Natural killer cell treated with Interleukin-12 subunit alpha and Interleukin-12 subunit beta and Interleukin-15 and Interleukin-18, amount 100 ng/mL, for 72 hours (primary cell): ENCODE results near the gene MAMLD1. TPM values are rescaled to one million over a fixed set of nuclear protein-coding genes. Genes with fewer than 3 reads are reported as not detected.

Experiments
- ATAC-seq, 2 donors: fragments of 150-1000 bp; cut with Tn5 transposase in 1 of 2; sonication (Bioruptor Pico), chemical (Tn5 transposase) in 1 of 2; 2 replicates each; pipeline ENCODE4 v1.10.0; 2021
- DNase-seq: peaks from one replicate; pipeline ENCODE4 v3.0.0; 2022; ENCODE audit warnings: low spot score
- H3K27ac Mint-ChIP-seq, 2 donors: 1 replicate in 1 of 2; 2 replicates in 1 of 2; pipeline ENCODE4 v1.8.0; 2022; ENCODE audit warnings: mixed read lengths in 2 of 2, mild to moderate bottlenecking in 1 of 2, moderate library complexity in 1 of 2
- H3K27me3 Mint-ChIP-seq, 2 donors: 1 replicate in 1 of 2; 2 replicates in 1 of 2; pipeline ENCODE4 v1.8.0; 2022; ENCODE audit warnings: mixed read lengths in 2 of 2
- H3K36me3 Mint-ChIP-seq: one replicate; pipeline ENCODE4 v1.8.0; 2022; ENCODE audit warnings: mixed read lengths
- H3K4me1 Mint-ChIP-seq, 2 donors: 1 replicate in 1 of 2; 2 replicates in 1 of 2; pipeline ENCODE4 v1.8.0; 2022; ENCODE audit warnings: low read depth in 2 of 2, mixed read lengths in 2 of 2, mild to moderate bottlenecking in 1 of 2
- H3K4me3 Mint-ChIP-seq: one replicate; pipeline ENCODE4 v1.8.0; 2022; ENCODE audit warnings: mixed read lengths
- H3K9me3 Mint-ChIP-seq: 2 replicates; pipeline ENCODE4 v1.8.0; 2022; ENCODE audit warnings: mixed read lengths
- total RNA-seq, 2 donors: library from RNA; stranded (reverse); gene quantifications; one replicate each; pipeline ENCODE4 v1.2.3, GENCODE V29; 2022

The MAMLD1 gene
- total RNA-seq, 2 donors from 2014 or later: 2.0 to 3.5 TPM

- ATAC-seq (no peak), DNase-seq (no peak)
- Mint-ChIP-seq H3K27ac (no peak overlapping the region), H3K4me3 (no peak overlapping the region), H3K9me3 (no peaks in the 10 kb centered on the region), H3K36me3 (no peaks in the 10 kb centered on the region), H3K4me1 (peaks cover 0 to 4% of the 10 kb centered on the region in 2 donors), H3K27me3 (peaks cover 10 to 22% of the 10 kb centered on the region in 2 donors)
Observed at GRCh38 chrX:150438165-150438564, 75.0 kb downstream of the MAMLD1 start.

GRCh38 chrX:150446151-150446550, 83.0 kb downstream of the MAMLD1 start:
- no peaks in the 10 kb centered on the region for H3K36me3 Mint-ChIP-seq
- H3K27me3 Mint-ChIP-seq: peaks cover 0 to 12% of the 10 kb centered on the region in 2 donors
- H3K4me3 Mint-ChIP-seq: no peak overlapping the region
- no peaks in the 10 kb centered on the region for H3K4me1 Mint-ChIP-seq
- H3K9me3 Mint-ChIP-seq: no peaks in the 10 kb centered on the region
- ATAC-seq (no peak), DNase-seq (no peak)
- H3K27ac Mint-ChIP-seq: no peak overlapping the region

DNA sequence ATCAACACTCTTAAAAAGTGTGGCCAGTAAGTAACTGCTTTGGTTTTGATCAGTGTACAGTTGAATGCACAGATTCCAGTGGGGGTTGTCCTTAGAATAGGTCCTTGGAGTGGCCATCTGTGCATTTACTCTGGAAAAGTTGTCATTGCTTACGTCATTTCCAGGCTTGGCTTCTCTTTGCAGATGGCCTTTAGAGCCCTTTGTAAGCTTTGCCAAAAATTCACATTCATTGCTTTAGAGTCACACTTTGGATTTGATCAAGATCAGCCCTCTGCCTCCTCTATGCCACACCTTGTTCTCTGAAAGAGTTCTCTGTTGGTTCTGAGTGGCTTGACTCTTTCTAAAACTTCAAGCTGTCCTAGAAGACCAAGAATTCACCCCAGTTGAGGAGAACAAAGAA, 83.9 kb downstream of the MAMLD1 start:
- no peak for DNase-seq
- Mint-ChIP-seq H3K27me3 (peaks cover 0 to 12% of the 10 kb centered on the region in 2 donors), H3K9me3 (no peaks in the 10 kb centered on the region), H3K36me3 (no peaks in the 10 kb centered on the region), H3K4me3 (no peak overlapping the region), H3K27ac (no peak overlapping the region), H3K4me1 (no peaks in the 10 kb centered on the region)
- ATAC-seq: no peak

DNA sequence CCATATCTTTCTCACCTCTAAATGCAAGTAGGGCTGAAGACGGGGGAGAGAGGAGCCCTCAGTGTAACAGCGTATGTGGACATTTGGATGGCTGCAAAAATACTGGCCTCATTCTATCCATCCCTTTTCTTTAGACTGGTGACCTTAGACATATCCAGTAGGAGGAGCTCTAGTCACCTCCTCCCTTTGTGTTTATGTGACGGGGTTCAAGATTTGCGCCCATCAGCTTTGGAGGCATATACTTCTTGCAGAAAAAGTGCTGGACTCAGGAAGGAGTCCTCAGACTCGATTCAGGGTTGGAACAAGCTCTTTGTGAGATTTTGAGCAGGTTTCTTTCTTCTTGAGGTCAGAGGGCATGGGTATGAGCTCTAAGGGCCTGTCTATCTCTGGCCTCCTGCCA, 86.2 kb downstream of the MAMLD1 start:
- peaks cover 0 to 5% of the 10 kb centered on the region in 2 donors for H3K27me3 Mint-ChIP-seq
- DNase-seq (no peak), ATAC-seq (no peak)
- H3K36me3 Mint-ChIP-seq: no peaks in the 10 kb centered on the region
- no peak overlapping the region for H3K27ac Mint-ChIP-seq
- H3K4me3 Mint-ChIP-seq: no peak overlapping the region
- peaks cover 6 to 9% of the 10 kb centered on the region in 2 donors for H3K4me1 Mint-ChIP-seq
- no peaks in the 10 kb centered on the region for H3K9me3 Mint-ChIP-seq

DNA sequence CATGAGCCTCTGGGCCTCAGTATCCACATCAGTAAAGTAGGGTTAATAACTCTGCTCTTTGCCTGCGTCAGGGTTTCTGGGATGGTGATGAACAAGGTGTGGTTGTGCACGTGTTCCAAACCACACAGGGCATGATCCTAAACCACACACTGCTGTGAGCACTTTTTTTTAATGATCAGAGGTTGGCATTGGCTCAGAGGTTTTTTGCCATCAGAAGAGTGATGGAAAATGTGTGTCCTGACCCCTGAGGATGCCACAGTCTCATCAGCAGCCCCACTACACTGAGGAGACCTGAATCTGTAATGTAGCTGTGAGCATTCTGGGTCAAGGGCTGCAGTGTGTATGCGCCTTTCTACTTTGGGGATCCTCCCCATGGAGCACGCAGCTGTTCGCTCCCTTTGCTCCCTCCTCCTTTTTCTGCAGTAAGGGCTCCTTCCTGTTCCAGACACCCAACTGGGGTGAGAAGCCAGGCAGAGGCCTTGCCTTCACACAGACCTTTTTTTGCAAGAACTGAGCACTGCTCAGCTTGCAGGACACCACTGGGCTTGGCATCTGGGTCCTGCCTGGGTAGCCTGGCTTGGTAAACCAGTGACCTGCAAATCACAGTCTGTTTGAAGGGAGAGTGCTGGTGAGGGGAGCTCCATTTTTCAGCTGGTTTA, 87.5 kb downstream of the MAMLD1 start:
- H3K36me3 Mint-ChIP-seq: no peaks in the 10 kb centered on the region
- ATAC-seq (no peak), DNase-seq (no peak)
- no peak overlapping the region for H3K27ac Mint-ChIP-seq
- H3K4me1 Mint-ChIP-seq: peaks cover 12 to 17% of the 10 kb centered on the region in 2 donors
- H3K9me3 Mint-ChIP-seq: no peaks in the 10 kb centered on the region
- H3K27me3 Mint-ChIP-seq: peaks cover 0 to 3% of the 10 kb centered on the region in 2 donors
- H3K4me3 Mint-ChIP-seq: no peak overlapping the region

GRCh38 chrX:150451953-150452352, 88.8 kb downstream of the MAMLD1 start:
- Mint-ChIP-seq H3K4me1 (peaks cover 12 to 17% of the 10 kb centered on the region in 2 donors), H3K9me3 (no peaks in the 10 kb centered on the region), H3K36me3 (no peaks in the 10 kb centered on the region), H3K27me3 (peaks cover 0 to 3% of the 10 kb centered on the region in 2 donors), H3K27ac (no peak overlapping the region), H3K4me3 (no peak overlapping the region)
- DNase-seq (no peak), ATAC-seq (no peak)

DNA sequence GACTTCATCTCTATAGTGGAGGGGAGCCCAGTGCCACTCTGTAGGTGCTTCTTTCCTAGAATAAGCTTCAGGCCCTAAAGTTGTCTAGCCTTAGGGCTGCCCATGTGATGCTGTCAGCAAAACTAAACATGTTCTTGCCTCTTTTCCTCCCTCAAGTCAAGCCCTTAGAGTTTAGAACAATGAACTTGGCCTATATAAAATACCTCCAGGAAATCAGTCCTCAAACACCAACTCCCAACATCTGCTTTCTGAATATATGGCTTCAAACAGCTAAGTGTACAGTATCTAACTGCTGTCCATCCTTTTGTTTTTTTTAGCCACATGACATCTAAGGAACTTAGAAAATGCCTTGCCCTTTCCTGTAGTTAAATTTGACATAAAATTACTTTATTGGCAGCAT, 91.0 kb downstream of the MAMLD1 start:
- Mint-ChIP-seq H3K36me3 (no peaks in the 10 kb centered on the region), H3K4me3 (no peak overlapping the region), H3K27ac (no peak overlapping the region), H3K4me1 (peaks cover 12 to 17% of the 10 kb centered on the region in 2 donors), H3K27me3 (peaks cover 0 to 3% of the 10 kb centered on the region in 2 donors), H3K9me3 (no peaks in the 10 kb centered on the region)
- no peak for DNase-seq
- no peak for ATAC-seq

GRCh38 chrX:150454508-150455214, 91.5 kb downstream of the MAMLD1 start:
- peak; percentile 51 to 62 for ATAC-seq
- H3K9me3 Mint-ChIP-seq: no peaks in the 10 kb centered on the region

DNA sequence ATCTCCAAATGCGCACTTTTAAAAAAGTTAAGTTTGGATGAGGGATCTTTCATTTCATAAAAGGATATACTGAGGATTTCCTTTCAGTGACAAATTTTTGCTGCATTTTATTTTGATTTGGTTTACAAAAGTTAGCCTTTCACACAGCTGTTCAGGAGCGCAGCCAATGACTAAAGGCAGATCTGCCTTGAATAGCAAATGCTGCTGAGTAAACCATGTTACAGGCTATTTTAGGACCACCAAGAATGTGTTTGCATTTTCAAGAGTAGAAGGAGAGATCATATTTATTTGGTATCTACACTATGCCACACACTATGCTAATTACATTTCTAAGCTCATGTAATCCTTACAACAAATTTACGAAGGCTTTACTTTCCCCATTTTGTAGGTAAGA, 92.1 kb downstream of the MAMLD1 start:
- ATAC-seq: no peak
- H3K36me3 Mint-ChIP-seq: no peaks in the 10 kb centered on the region
- no peaks in the 10 kb centered on the region for H3K9me3 Mint-ChIP-seq
- peak overlapping the region in 1 of 2 donors; percentile 6 for H3K27ac Mint-ChIP-seq
- peaks cover 16 to 21% of the 10 kb centered on the region in 2 donors for H3K4me1 Mint-ChIP-seq
- H3K27me3 Mint-ChIP-seq: peaks cover 0 to 3% of the 10 kb centered on the region in 2 donors
- no peak overlapping the region for H3K4me3 Mint-ChIP-seq
- DNase-seq: no peak

More at GRCh38 chrX:150454508-150455214, 91.5 kb downstream of the MAMLD1 start:
- H3K4me3 Mint-ChIP-seq: no peak overlapping the region
- peaks cover 0 to 3% of the 10 kb centered on the region in 2 donors for H3K27me3 Mint-ChIP-seq
- H3K27ac Mint-ChIP-seq: peak overlapping the region in 1 of 2 donors; percentile 6
- H3K4me1 Mint-ChIP-seq: peaks cover 16 to 21% of the 10 kb centered on the region in 2 donors
- H3K36me3 Mint-ChIP-seq: no peaks in the 10 kb centered on the region
- no peak for DNase-seq

DNA sequence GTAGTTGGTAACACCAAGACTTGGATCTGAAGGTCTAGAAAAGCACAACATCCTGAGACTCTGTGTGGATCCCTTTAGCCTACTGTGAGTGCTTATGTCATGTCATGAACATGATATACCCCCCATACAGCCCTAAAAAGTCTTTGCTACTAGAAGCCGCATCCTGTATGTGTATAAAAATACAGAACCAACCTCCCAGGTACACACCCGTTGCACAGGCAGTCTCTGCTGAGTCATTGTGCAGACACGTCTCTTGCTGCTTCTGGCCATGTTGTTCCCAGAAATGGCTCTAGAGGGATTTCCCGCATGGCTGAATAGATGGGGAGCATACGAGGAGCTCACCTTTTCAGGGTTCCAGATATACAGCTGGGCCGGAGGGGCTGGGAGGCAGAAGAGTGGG, 93.3 kb downstream of the MAMLD1 start:
- H3K27me3 Mint-ChIP-seq: peaks cover 0 to 3% of the 10 kb centered on the region in 2 donors
- no peak overlapping the region for H3K27ac Mint-ChIP-seq
- no peak overlapping the region for H3K4me3 Mint-ChIP-seq
- DNase-seq: no peak
- no peak for ATAC-seq
- no peaks in the 10 kb centered on the region for H3K36me3 Mint-ChIP-seq
- H3K4me1 Mint-ChIP-seq: peaks cover 16 to 21% of the 10 kb centered on the region in 2 donors
- H3K9me3 Mint-ChIP-seq: no peaks in the 10 kb centered on the region

DNA sequence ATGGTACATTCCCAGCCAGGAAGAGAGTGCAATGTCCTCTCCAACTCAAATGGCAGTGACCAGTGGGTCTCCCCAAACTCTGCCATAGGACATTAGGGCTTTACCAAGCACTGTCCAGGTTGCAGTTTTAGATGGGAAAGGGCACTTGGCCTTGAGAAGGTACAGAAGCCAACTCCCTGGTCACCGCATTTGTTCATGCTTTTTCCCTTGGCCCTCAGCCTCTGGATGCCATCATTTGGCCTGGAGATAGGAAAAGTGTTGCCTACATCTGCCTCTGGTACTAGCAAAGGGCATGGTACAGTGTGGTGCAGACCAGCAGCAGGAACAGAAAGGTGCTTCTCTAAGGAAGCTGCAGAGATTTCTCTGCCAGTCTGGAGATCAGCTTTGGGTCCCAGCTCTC, 93.8 kb downstream of the MAMLD1 start:
- Mint-ChIP-seq H3K9me3 (no peaks in the 10 kb centered on the region), H3K4me1 (peaks cover 16 to 21% of the 10 kb centered on the region in 2 donors), H3K4me3 (no peak overlapping the region), H3K27me3 (peaks cover 0 to 3% of the 10 kb centered on the region in 2 donors), H3K36me3 (no peaks in the 10 kb centered on the region), H3K27ac (no peak overlapping the region)
- no peak for ATAC-seq
- no peak for DNase-seq

DNA sequence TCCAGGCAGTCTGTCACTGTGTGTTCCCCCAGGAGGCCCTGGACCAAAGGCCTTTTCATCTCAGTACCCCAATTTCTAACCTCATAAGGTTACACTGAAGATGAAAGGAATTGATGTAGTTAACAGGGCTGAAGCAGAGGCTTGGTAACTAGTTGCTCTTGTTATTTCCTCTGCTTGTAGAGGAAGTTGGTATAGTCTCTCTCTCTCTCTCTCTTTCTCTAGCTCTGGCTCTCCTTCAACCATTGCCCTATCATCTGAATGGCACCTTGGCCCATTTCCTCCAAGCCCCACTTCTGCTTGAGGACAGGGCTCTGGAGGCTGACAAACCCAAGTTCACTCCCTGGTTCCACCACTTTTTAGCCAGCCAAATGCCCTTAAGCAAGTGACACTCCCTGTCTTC, 96.1 kb downstream of the MAMLD1 start:
- no peaks in the 10 kb centered on the region for H3K36me3 Mint-ChIP-seq
- peaks cover 0 to 3% of the 10 kb centered on the region in 2 donors for H3K27me3 Mint-ChIP-seq
- no peak overlapping the region for H3K4me3 Mint-ChIP-seq
- no peak for ATAC-seq
- peak overlapping the region in 1 of 2 donors; percentile 46 for H3K27ac Mint-ChIP-seq
- DNase-seq: no peak
- H3K9me3 Mint-ChIP-seq: no peaks in the 10 kb centered on the region
- peaks cover 10 to 13% of the 10 kb centered on the region in 2 donors for H3K4me1 Mint-ChIP-seq

- no peak overlapping the region for H3K27ac Mint-ChIP-seq
- no peaks in the 10 kb centered on the region for H3K27me3 Mint-ChIP-seq
- no peak overlapping the region for H3K4me3 Mint-ChIP-seq
- DNase-seq: no peak
- no peaks in the 10 kb centered on the region for H3K9me3 Mint-ChIP-seq
- no peaks in the 10 kb centered on the region for H3K36me3 Mint-ChIP-seq
- H3K4me1 Mint-ChIP-seq: peaks cover 4% of the 10 kb centered on the region in 2 donors
- no peak for ATAC-seq
Observed at GRCh38 chrX:150460063-150460462, 96.9 kb downstream of the MAMLD1 start.

DNA sequence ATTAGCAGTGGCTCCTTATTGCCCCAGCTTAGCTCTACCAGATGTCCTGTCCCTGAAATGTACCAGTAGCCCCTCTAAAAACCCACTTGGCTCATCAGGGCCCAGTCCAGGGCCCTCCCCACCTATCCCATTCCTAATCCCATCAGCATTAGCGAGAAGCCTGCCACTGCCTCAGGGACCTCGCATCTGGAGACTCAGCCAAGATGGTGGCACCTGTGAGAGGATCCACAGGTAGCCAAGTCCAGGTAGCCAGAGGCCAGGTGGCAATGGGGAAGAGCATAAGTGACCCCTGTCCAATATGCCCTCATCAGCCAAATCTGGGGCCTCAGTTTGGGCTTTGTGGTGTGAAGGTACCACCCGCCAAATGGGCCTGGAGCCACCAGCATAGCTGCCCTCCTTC, 97.7 kb downstream of the MAMLD1 start:
- DNase-seq: no peak
- Mint-ChIP-seq H3K4me1 (peaks cover 4% of the 10 kb centered on the region in 2 donors), H3K36me3 (no peaks in the 10 kb centered on the region), H3K4me3 (no peak overlapping the region), H3K27ac (no peak overlapping the region), H3K9me3 (no peaks in the 10 kb centered on the region), H3K27me3 (no peaks in the 10 kb centered on the region)
- ATAC-seq: no peak
